CD14-positive monocyte (primary cell): ENCODE measurements around the gene GRIN2A. TPM values are rescaled to one million over a fixed set of nuclear protein-coding genes. Genes with fewer than 3 reads are reported as not detected.

Experiments used
- DNase-seq, 3 donors: peaks; one replicate each; pipeline ENCODE4 v3.0.0-alpha.2; 2011 to 2022
- H2AFZ ChIP-seq: 2 replicates; pipeline ENCODE4 v1.6.0; 2012; ENCODE audit warnings: mild to moderate bottlenecking, low read depth, low read length, inconsistent platforms; ENCODE audit not compliant: insufficient read depth, poor library complexity, severe bottlenecking
- H3K27ac ChIP-seq, 2 donors: 1 replicate in 1 of 2; 2 replicates in 1 of 2; pipeline ENCODE4 v1.5.1; 2012 to 2013; ENCODE audit warnings: low read length in 2 of 2, control low read depth in 1 of 2, inconsistent platforms in 1 of 2, low read depth in 1 of 2, mild to moderate bottlenecking in 1 of 2
- H3K27me3 ChIP-seq, 2 donors: one replicate each; pipeline versions ENCODE4 v1.6.0 to v1.6.1; 2011 to 2013; ENCODE audit warnings: low read length in 2 of 2; ENCODE audit not compliant: control insufficient read depth in 2 of 2, insufficient read depth in 2 of 2
- H3K36me3 ChIP-seq, 2 donors: replicated peaks in 1 of 2; 1 replicate in 1 of 2; 2 replicates in 1 of 2; pipeline versions ENCODE4 v1.5.1 to v1.6.1; 2012 to 2013; ENCODE audit warnings: low read length in 2 of 2, control low read depth in 1 of 2, inconsistent platforms in 1 of 2, mild to moderate bottlenecking in 1 of 2; ENCODE audit not compliant: insufficient read depth in 2 of 2, control insufficient read depth in 1 of 2
- H3K4me1 ChIP-seq, 2 donors: 1 replicate in 1 of 2; 2 replicates in 1 of 2; pipeline versions ENCODE4 v1.5.1 to v1.6.1; 2012 to 2013; ENCODE audit warnings: low read length in 2 of 2, control low read depth in 1 of 2, inconsistent platforms in 1 of 2, mild to moderate bottlenecking in 1 of 2, moderate library complexity in 1 of 2; ENCODE audit not compliant: insufficient read depth in 2 of 2, control insufficient read depth in 1 of 2
- H3K4me2 ChIP-seq: replicated peaks from 2 replicates; pipeline ENCODE3; 2012; ENCODE audit warnings: low read length, moderate library complexity, mild to moderate bottlenecking; ENCODE audit not compliant: poor library complexity, severe bottlenecking; ENCODE audit errors: extremely low read depth
- H3K4me3 ChIP-seq, 3 experiments: fragments of 200-600 bp in 1 of 3; sonication (generic) in 1 of 3; replicated peaks in 1 of 3; 1 replicate in 2 of 3; 2 replicates in 1 of 3; pipeline ENCODE4 v1.5.1; 2011 to 2013; ENCODE audit warnings: low read length in 3 of 3, mild to moderate bottlenecking in 3 of 3, control low read depth in 2 of 3, low read depth in 2 of 3, inconsistent platforms in 1 of 3, moderate library complexity in 1 of 3
- H3K79me2 ChIP-seq: 2 replicates; pipeline ENCODE4 v1.6.0; 2012; ENCODE audit warnings: mild to moderate bottlenecking, control low read depth, inconsistent platforms, low read length, moderate library complexity; ENCODE audit not compliant: insufficient read depth
- H3K9ac ChIP-seq: 2 replicates; pipeline ENCODE4 v1.6.0; 2017; ENCODE audit warnings: low read length, mild to moderate bottlenecking; ENCODE audit not compliant: insufficient read depth, poor library complexity, severe bottlenecking
- H3K9me3 ChIP-seq, 2 donors: replicated peaks in 1 of 2; 1 replicate in 1 of 2; 2 replicates in 1 of 2; pipeline versions ENCODE4 v1.5.1 to v1.6.1; 2012 to 2013; ENCODE audit warnings: low read length in 2 of 2, control low read depth in 1 of 2; ENCODE audit not compliant: control insufficient read depth in 1 of 2, insufficient read depth in 1 of 2
- H4K20me1 ChIP-seq: 2 replicates; pipeline ENCODE4 v1.6.0; 2012; ENCODE audit warnings: mild to moderate bottlenecking, low read length, control low read depth, moderate library complexity; ENCODE audit not compliant: insufficient read depth
- H3K27ac Mint-ChIP-seq, 7 donors: one replicate each; pipeline ENCODE4 v1.8.0; 2020; ENCODE audit warnings: mild to moderate bottlenecking in 7 of 7, mixed read lengths in 7 of 7, moderate library complexity in 6 of 7, inconsistent platforms in 2 of 7
- H3K27me3 Mint-ChIP-seq, 3 donors: one replicate each; pipeline ENCODE4 v1.8.0; 2021 to 2022; ENCODE audit warnings: low read depth in 3 of 3, mild to moderate bottlenecking in 3 of 3, mixed read lengths in 3 of 3, moderate library complexity in 3 of 3, inconsistent platforms in 1 of 3
- H3K36me3 Mint-ChIP-seq, 2 donors: one replicate each; pipeline ENCODE4 v1.8.0; 2020; ENCODE audit warnings: mixed read lengths in 2 of 2, inconsistent platforms in 1 of 2, mild to moderate bottlenecking in 1 of 2
- H3K4me1 Mint-ChIP-seq: one replicate; pipeline ENCODE4 v1.8.0; 2020; ENCODE audit warnings: mild to moderate bottlenecking, mixed read lengths
- H3K4me3 Mint-ChIP-seq, 2 donors: one replicate each; pipeline ENCODE4 v1.8.0; 2020; ENCODE audit warnings: mild to moderate bottlenecking in 2 of 2, mixed read lengths in 2 of 2, moderate library complexity in 1 of 2
- H3K9me3 Mint-ChIP-seq, 7 donors: one replicate each; pipeline ENCODE4 v1.8.0; 2020 to 2022; ENCODE audit warnings: mixed read lengths in 7 of 7, mild to moderate bottlenecking in 6 of 7, moderate library complexity in 6 of 7, inconsistent platforms in 2 of 7
- CTCF ChIP-seq: fragments of 200-600 bp; IDR thresholded peaks from one replicate; pipeline ENCODE4 v1.8.0; 2022; ENCODE audit warnings: antibody characterized with exemption, mild to moderate bottlenecking
- WGBS: methylation state at CpG from one replicate; pipeline ENCODE4 v1.1.5; 2013; ENCODE audit warnings: missing lambda C conversion rate; ENCODE audit not compliant: insufficient coverage; 5-methylcytosine and 5-hydroxymethylcytosine counted together
- intact Hi-C, 2 donors: fragments of 100-400 bp; cut with micrococcal nuclease; formaldehyde crosslinking; loops; one replicate each; pipeline versions ENCODE4 v1.15.0 to v1.15.1; 2023
- polyA plus RNA-seq, 3 donors: library from polyadenylated mRNA; depleted of rRNA in 1 of 3; unstranded in 2 of 3; stranded (reverse) in 1 of 3; fragments of 300-500 nt in 2 of 3; fragments of >200 nt in 1 of 3; fragmentation: Illumina TruSeq in 2 of 3; gene quantifications; 1 replicate in 2 of 3; 2 replicates in 1 of 3; pipeline ENCODE4 v1.2.3, GENCODE V29; 2012 to 2021

GRIN2A gene
- polyA plus RNA-seq, 3 donors = not detected

- TF ChIP-seq CTCF = no peak
- Mint-ChIP-seq H3K4me1 (no peaks in the 10 kb centered on the region), H3K36me3 (no peaks in the 10 kb centered on the region), H3K27ac (no peak overlapping the region), H3K4me3 (no peak overlapping the region), H3K27me3 (peaks cover 0 to 2% (median 0%) of the 10 kb centered on the region in 3 donors), H3K9me3 (peaks cover 0 to 9% (median 0%) of the 10 kb centered on the region in 7 donors)
- no peak overlapping the region for H3K4me3 ChIP-seq
- no peak overlapping the region for H3K9ac ChIP-seq
- no peak overlapping the region for H3K4me2 ChIP-seq
- intact Hi-C loops = no loop called here
- H3K27ac ChIP-seq = no peak overlapping the region
- H4K20me1 ChIP-seq = no peaks in the 10 kb centered on the region
- no peaks in the 10 kb centered on the region for H3K36me3 ChIP-seq
- H3K9me3 ChIP-seq = peaks cover 0 to 5% of the 10 kb centered on the region in 2 donors
- no peak for DNase-seq
- no peak overlapping the region for H2AFZ ChIP-seq
- no peaks in the 10 kb centered on the region for H3K79me2 ChIP-seq
- H3K27me3 ChIP-seq = no peaks in the 10 kb centered on the region
- no peaks in the 10 kb centered on the region for H3K4me1 ChIP-seq
- 88% methylated on average over 5 of the region's 8 CpGs for WGBS
These were observed 383.2 kb downstream of the GRIN2A start for GRCh38 chr16:9798952-9799580.

GRCh38 chr16:9798474-9798873 is 383.8 kb downstream of the GRIN2A start:
- Mint-ChIP-seq H3K9me3 (peaks cover 0 to 6% (median 0%) of the 10 kb centered on the region in 7 donors), H3K4me1 (no peaks in the 10 kb centered on the region), H3K27ac (no peak overlapping the region), H3K27me3 (peaks cover 0 to 2% (median 0%) of the 10 kb centered on the region in 3 donors), H3K36me3 (no peaks in the 10 kb centered on the region), H3K4me3 (no peak overlapping the region)
- H3K27me3 ChIP-seq = no peaks in the 10 kb centered on the region
- no peaks in the 10 kb centered on the region for H4K20me1 ChIP-seq
- WGBS = no CpG with 5 or more reads among the region's 1 CpG
- H3K4me3 ChIP-seq = no peak overlapping the region
- H3K79me2 ChIP-seq = no peaks in the 10 kb centered on the region
- no peak overlapping the region for H3K27ac ChIP-seq
- H3K36me3 ChIP-seq = no peaks in the 10 kb centered on the region
- no peak overlapping the region for H3K9ac ChIP-seq
- intact Hi-C loops = no loop called here
- H3K9me3 ChIP-seq = no peaks in the 10 kb centered on the region
- DNase-seq = no peak
- no peak overlapping the region for H3K4me2 ChIP-seq
- no peaks in the 10 kb centered on the region for H3K4me1 ChIP-seq
- no peak for TF ChIP-seq CTCF
- H2AFZ ChIP-seq = no peak overlapping the region
